K562 (cell line): ENCODE data around the gene ITPR2.

Experiments
- DDX20 ChIP-seq: fragments of 450-650 bp; IDR thresholded peaks from 2 replicates; pipeline ENCODE4 v1.6.1; 2016; ENCODE audit warnings: missing genetic modification characterization, low read depth, mild to moderate bottlenecking, missing compliant biosample characterization, moderate library complexity
- MAX ChIP-seq: sonication (generic); formaldehyde crosslinking; IDR thresholded peaks from 2 replicates; pipeline ENCODE4 v1.9.0; 2022; ENCODE audit warnings: mild to moderate bottlenecking, missing genetic modification reagents

DNA sequence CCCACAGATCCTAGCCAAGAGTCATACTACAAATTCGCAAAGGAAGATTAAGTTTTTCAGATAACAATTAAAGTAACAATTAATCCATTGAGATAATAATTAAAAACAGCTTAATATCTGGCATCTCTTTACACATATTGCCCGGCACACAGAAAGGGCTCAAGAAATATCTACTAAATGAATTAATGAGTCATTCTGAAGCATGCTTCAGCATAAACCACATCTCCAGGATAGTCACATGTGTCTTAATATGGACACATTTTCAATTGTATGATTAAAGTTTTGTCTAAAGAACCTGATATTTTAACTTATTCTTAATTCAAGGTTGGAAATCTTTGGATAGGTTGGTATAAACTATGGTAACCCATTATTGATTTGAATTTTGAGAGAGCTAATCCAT lies 9.6 kb downstream of the ITPR2 start:
- TF ChIP-seq DDX20 (tag): no peak
- TF ChIP-seq MAX (CRISPR knock-in tag): no peak
